Measurements from ENCODE around the gene ZDHHC24.

ZDHHC24 gene

DNA sequence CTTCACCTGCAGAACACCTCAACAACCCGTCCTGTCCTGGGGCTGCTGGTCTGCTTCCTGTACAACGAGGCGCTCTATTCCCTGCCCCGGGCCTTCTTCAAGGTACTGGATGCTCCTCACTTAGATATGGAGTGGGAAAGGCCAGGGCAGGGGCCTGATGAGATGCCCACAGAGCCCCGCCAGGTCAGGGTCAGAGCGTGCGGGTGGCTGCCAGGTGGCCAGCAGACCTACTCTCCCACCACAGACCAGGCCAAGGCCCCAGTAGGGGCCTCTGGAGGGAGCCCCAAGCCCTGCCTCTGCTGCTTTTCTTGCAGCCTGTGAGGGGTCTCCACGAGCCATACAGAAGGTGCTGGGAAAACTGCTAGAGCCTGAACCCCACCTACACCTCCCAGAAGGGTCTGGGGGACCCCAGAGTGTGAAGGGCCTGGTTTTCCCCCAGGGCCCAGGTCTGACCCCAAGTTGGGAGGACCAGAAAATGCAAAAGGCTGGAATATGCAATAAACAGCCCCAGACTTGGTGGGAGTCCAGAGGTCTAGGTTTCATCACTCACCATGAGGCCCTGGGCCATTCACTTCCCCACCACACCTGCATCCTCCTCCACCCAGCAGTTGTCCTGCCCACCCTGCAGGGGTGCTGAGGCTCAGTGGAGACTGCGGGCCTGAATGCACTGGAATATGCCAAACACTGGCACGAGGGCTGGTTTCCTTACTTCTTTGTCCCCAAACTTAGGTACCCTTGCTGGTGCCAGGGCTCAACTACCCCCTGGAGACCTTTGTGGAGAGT lies 14.7 kb downstream of the ZDHHC24 start:
- Histone ChIP-seq H3F3A (ENCODE audit: low read depth) (no peaks in the 10 kb centered on the region), H3K27me3 (ENCODE audit: insufficient read depth, low read length, poor library complexity, severe bottlenecking) (no peaks in the 10 kb centered on the region), H3K4me2 (ENCODE audit: low read depth, low read length, poor library complexity, severe bottlenecking) (no peak overlapping the region), H3K79me2 (ENCODE audit: insufficient read depth, low read length) (no peaks in the 10 kb centered on the region), H3K4me1 (ENCODE audit: insufficient read depth, low read length, poor library complexity, severe bottlenecking) (no peaks in the 10 kb centered on the region), H3K9me3 (ENCODE audit: insufficient read depth, low read depth, low read length) (no peaks in the 10 kb centered on the region), H2AFZ (ENCODE audit: low read length) (no peak overlapping the region), H3K36me3 (ENCODE audit: insufficient read depth, low read length) (no peaks in the 10 kb centered on the region), H3K9ac (ENCODE audit: low read depth, low read length, poor library complexity, severe bottlenecking) (no peak overlapping the region), H3K9me2 (replicated peaks; ENCODE audit: low read depth, low read length) (no peaks in the 10 kb centered on the region), H4K20me1 (ENCODE audit: insufficient read depth, low read length, poor library complexity, severe bottlenecking) (no peaks in the 10 kb centered on the region), H3K4me3 (ENCODE audit: low read length, poor library complexity, severe bottlenecking) (no peak overlapping the region)
- TF ChIP-seq, protein P1, sequence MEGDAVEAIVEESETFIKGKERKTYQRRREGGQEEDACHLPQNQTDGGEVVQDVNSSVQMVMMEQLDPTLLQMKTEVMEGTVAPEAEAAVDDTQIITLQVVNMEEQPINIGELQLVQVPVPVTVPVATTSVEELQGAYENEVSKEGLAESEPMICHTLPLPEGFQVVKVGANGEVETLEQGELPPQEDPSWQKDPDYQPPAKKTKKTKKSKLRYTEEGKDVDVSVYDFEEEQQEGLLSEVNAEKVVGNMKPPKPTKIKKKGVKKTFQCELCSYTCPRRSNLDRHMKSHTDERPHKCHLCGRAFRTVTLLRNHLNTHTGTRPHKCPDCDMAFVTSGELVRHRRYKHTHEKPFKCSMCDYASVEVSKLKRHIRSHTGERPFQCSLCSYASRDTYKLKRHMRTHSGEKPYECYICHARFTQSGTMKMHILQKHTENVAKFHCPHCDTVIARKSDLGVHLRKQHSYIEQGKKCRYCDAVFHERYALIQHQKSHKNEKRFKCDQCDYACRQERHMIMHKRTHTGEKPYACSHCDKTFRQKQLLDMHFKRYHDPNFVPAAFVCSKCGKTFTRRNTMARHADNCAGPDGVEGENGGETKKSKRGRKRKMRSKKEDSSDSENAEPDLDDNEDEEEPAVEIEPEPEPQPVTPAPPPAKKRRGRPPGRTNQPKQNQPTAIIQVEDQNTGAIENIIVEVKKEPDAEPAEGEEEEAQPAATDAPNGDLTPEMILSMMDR (conservative IDR thresholded peaks at IDR 0.05; ENCODE audit: low read length) = no peak
- TF ChIP-seq EZH2phosphoT487 (IDR thresholded peaks at IDR 0.05; ENCODE audit: borderline replicate concordance) = no peak

DNA sequence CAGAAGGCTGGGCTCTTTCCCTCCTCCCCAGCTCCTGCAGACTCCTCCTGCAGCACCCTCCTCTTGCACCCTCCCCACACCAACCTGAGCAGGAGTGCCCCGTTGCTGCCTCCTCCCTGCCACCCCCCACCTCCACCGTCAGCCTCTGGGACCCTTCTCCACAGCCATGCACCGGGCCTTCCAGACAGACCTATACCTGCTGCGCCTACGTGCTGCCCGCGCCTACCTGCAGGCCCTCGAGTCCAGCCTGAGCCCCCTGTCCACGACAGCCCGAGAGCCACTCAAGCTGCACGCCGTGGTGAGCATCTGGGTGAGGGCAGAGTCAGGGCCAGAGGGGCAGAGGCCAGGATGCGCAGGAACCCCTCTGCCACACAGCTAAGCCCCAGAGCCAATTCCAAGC lies 16.2 kb downstream of the ZDHHC24 start:
- Histone ChIP-seq H3K4me2 (ENCODE audit: low read depth, low read length, poor library complexity, severe bottlenecking) (no peak overlapping the region), H3K9ac (ENCODE audit: low read depth, low read length, poor library complexity, severe bottlenecking) (no peak overlapping the region), H3K9me2 (replicated peaks; ENCODE audit: low read depth, low read length) (no peaks in the 10 kb centered on the region), H3K27me3 (ENCODE audit: insufficient read depth, low read length, poor library complexity, severe bottlenecking) (no peaks in the 10 kb centered on the region), H3F3A (ENCODE audit: low read depth) (no peaks in the 10 kb centered on the region), H3K4me1 (ENCODE audit: insufficient read depth, low read length, poor library complexity, severe bottlenecking) (no peaks in the 10 kb centered on the region), H4K20me1 (ENCODE audit: insufficient read depth, low read length, poor library complexity, severe bottlenecking) (no peaks in the 10 kb centered on the region), H2AFZ (ENCODE audit: low read length) (no peak overlapping the region), H3K4me3 (ENCODE audit: low read length, poor library complexity, severe bottlenecking) (no peak overlapping the region), H3K36me3 (ENCODE audit: insufficient read depth, low read length) (no peaks in the 10 kb centered on the region), H3K9me3 (ENCODE audit: insufficient read depth, low read depth, low read length) (no peaks in the 10 kb centered on the region), H3K79me2 (ENCODE audit: insufficient read depth, low read length) (no peaks in the 10 kb centered on the region)
- TF ChIP-seq, protein P1 (conservative IDR thresholded peaks at IDR 0.05; ENCODE audit: low read length) = no peak
- no peak for TF ChIP-seq EZH2phosphoT487 (IDR thresholded peaks at IDR 0.05; ENCODE audit: borderline replicate concordance)

DNA sequence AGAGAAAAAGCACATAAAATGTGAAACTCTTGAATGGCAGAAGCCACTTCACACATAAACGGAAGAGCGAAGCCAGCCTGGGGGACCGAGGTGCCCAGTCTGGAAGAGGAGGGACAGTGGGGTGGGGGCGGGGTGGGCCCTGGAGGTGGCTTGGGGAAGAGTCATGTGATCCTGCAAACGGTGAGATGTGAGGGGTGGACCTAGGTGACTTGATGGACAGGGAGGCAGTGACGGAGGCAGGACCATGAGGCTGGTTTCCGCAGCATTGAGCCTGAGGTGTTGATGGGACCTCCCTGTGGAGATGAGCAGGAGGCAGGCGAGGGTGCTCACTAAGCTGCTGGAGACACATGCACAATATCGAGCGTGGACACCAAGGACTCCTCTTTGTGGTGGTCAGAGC lies 16.8 kb downstream of the ZDHHC24 start:
- Histone ChIP-seq H3K79me2 (ENCODE audit: insufficient read depth, low read length) (no peaks in the 10 kb centered on the region), H4K20me1 (ENCODE audit: insufficient read depth, low read length, poor library complexity, severe bottlenecking) (no peaks in the 10 kb centered on the region), H2AFZ (ENCODE audit: low read length) (no peak overlapping the region), H3K9me3 (ENCODE audit: insufficient read depth, low read depth, low read length) (no peaks in the 10 kb centered on the region), H3K9me2 (replicated peaks; ENCODE audit: low read depth, low read length) (no peaks in the 10 kb centered on the region), H3K4me3 (ENCODE audit: low read length, poor library complexity, severe bottlenecking) (no peak overlapping the region), H3K36me3 (ENCODE audit: insufficient read depth, low read length) (no peaks in the 10 kb centered on the region), H3K27me3 (ENCODE audit: insufficient read depth, low read length, poor library complexity, severe bottlenecking) (no peaks in the 10 kb centered on the region), H3K4me2 (ENCODE audit: low read depth, low read length, poor library complexity, severe bottlenecking) (no peak overlapping the region), H3F3A (ENCODE audit: low read depth) (no peaks in the 10 kb centered on the region), H3K9ac (ENCODE audit: low read depth, low read length, poor library complexity, severe bottlenecking) (no peak overlapping the region), H3K4me1 (ENCODE audit: insufficient read depth, low read length, poor library complexity, severe bottlenecking) (no peaks in the 10 kb centered on the region)
- TF ChIP-seq EZH2phosphoT487 (IDR thresholded peaks at IDR 0.05; ENCODE audit: borderline replicate concordance) = no peak
- TF ChIP-seq, protein P1 (conservative IDR thresholded peaks at IDR 0.05; ENCODE audit: low read length) = no peak

Measured in Loucy (cell line).